Midbrain (tissue), 1 donor: ENCODE measurements around the gene COL6A1.
"Not testable (repeated sequence)": the region's sequence is repeated elsewhere in the genome, so short reads cannot be mapped to it uniquely, and the experiment has no call there.

Experiments
- DNase-seq: peaks from one replicate; lab custom pipeline; 2025; lab: John Stamatoyannopoulos, UW

The COL6A1 gene

GRCh38 chr21:45969921-45970673 is 11.5 kb upstream of the COL6A1 start:
- no peak for DNase-seq

GRCh38 chr21:45970674-45971615 is 10.6 kb upstream of the COL6A1 start:
- DNase-seq, result peak; percentile 12

- DNase-seq, result no peak
These were observed 9.8 kb upstream of the COL6A1 start for GRCh38 chr21:45971616-45972352.

- DNase-seq, result no peak
These were observed 9.2 kb upstream of the COL6A1 start for GRCh38 chr21:45972353-45972715.

- DNase-seq, result no peak
These were observed 8.7 kb upstream of the COL6A1 start for GRCh38 chr21:45972716-45973474.

- DNase-seq, result peak; percentile 35
These were observed 8.0 kb upstream of the COL6A1 start for GRCh38 chr21:45973475-45974072.

- no peak for DNase-seq
These were observed 7.2 kb upstream of the COL6A1 start for GRCh38 chr21:45974073-45975019.

- DNase-seq, result no peak
These were observed 6.4 kb upstream of the COL6A1 start for GRCh38 chr21:45975020-45975666.

- not testable (repeated sequence) for DNase-seq
These were observed 5.7 kb upstream of the COL6A1 start for GRCh38 chr21:45975667-45976409.

- DNase-seq, result no peak
These were observed 4.8 kb upstream of the COL6A1 start for GRCh38 chr21:45976701-45977311.

GRCh38 chr21:45977396-45977795 is 4.2 kb upstream of the COL6A1 start:
- no peak for DNase-seq

GRCh38 chr21:45979141-45979631 is 2.4 kb upstream of the COL6A1 start:
- no peak for DNase-seq

GRCh38 chr21:45979651-45980050 is 1.9 kb upstream of the COL6A1 start:
- DNase-seq, result no peak

- DNase-seq, result no peak
These were observed 1.3 kb upstream of the COL6A1 start for GRCh38 chr21:45980271-45980670.

GRCh38 chr21:45980697-45981096 is 873 bp upstream of the COL6A1 start:
- DNase-seq, result no peak

GRCh38 chr21:45982092-45982757 is 655 bp downstream of the COL6A1 start:
- no peak for DNase-seq
